ENCODE data around the gene CDH4. TPM values are rescaled to one million over a fixed set of nuclear protein-coding genes. Genes with fewer than 3 reads are reported as not detected.

Gene CDH4
- total and polyA plus RNA-seq, 2 donors (not counting 3 experiments of a cell fraction or from before 2014, with no cell fraction given), result 0.17 to 0.51 TPM

DNA sequence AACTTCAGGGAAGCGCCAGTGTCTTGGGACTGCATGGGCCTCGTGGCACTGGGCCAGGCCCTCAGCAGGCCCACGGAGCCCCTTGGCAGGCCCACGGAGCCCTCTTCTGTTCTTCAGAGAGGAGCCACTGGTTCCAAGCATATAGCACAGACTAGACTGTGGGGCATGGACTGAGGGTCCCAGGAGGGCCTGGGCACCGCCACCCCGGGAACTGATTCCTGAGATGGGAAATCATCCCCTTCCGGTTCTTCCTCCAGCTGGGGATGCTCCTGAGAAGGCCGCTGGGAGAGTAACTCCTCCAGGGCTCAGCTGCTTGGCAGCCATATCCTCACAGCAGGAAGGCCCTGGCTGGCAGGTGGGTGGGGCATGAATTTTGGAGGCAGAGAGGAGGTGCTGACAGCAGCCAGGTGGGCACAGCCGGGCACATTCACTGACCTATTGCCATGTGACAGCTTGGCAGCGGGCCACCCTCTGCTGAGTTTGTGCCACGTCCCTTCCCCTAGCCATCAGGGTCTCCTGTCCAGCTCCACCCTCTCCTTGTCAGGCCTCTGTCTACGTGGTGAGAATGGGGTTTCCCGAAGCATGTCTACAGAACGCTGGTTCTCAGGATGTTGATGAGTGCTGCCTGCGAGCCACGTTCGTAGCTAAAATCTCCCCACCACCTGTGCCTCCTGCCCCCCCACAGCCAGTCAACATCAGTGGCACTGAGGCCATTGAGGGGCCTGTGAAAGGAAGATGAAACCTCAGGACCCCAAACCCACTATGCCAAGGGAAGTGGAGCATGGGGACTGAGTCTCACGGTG, 661.6 kb downstream of the CDH4 start:
- Histone ChIP-seq H3K9me3 (replicated peaks; ENCODE audit: control insufficient read depth, insufficient read depth, low read length) (no peaks in the 10 kb centered on the region), H3K9ac (replicated peaks; ENCODE audit: extremely low read depth, insufficient read depth, low read length) (no peak overlapping the region), H4K20me1 (replicated peaks; ENCODE audit: control insufficient read depth, extremely low read depth, insufficient read depth, low read length) (no peaks in the 10 kb centered on the region), H3K79me2 (ENCODE audit: control insufficient read depth, insufficient read depth, low read length) (no peaks in the 10 kb centered on the region), H3K4me3 (replicated peaks in 1 of 3; ENCODE audit: insufficient read depth in 1 of 3, low read depth in 1 of 3, low read length in 3 of 3) (no peak overlapping the region), H3K4me2 (ENCODE audit: insufficient read depth, low read length) (no peak overlapping the region), H3K27me3 (ENCODE audit: control insufficient read depth in 2 of 2, insufficient read depth in 2 of 2, low read length in 2 of 2) (no peaks in the 10 kb centered on the region), H3K4me1 (ENCODE audit: control insufficient read depth, extremely low read depth, insufficient read depth, low read length) (no peaks in the 10 kb centered on the region), H3K36me3 (ENCODE audit: control insufficient read depth in 2 of 2, extremely low read depth in 1 of 2, insufficient read depth in 2 of 2, low read length in 2 of 2) (no peaks in the 10 kb centered on the region), H3K9me1 (replicated peaks; ENCODE audit: control insufficient read depth, extremely low read depth, insufficient read depth, low read length) (no peaks in the 10 kb centered on the region), H3K27ac (ENCODE audit: insufficient read depth, low read depth, low read length) (no peak overlapping the region), H2AFZ (ENCODE audit: low read depth, low read length) (no peak overlapping the region)
- no peak for DNase-seq (ENCODE audit: low read depth, low spot score)
- FAIRE-seq, result no peak
- ChIA-PET CTCF (no interaction called here), POLR2A (no interaction called here)
- intact Hi-C loops (cut with micrococcal nuclease) (no loop called here), dilution Hi-C loops (cut with MboI; ENCODE audit: extremely low pct_ligation_motif_present, low sequenced_read_pairs) (no loop called here)
- TF ChIP-seq MAX (IDR thresholded peaks at IDR 0.05; ENCODE audit: insufficient read depth, insufficient read length) (no peak), JUN (IDR thresholded peaks at IDR 0.05; ENCODE audit: borderline replicate concordance, insufficient read depth, insufficient read length, low read depth) (no peak), POLR2A (IDR thresholded peaks at IDR 0.05; ENCODE audit: low read depth, low read length) (no peak), EZH2 (IDR thresholded peaks at IDR 0.05; ENCODE audit: borderline replicate concordance, low read depth, low read length, severe bottlenecking) (no peak), POLR2AphosphoS5 (IDR thresholded peaks at IDR 0.05; ENCODE audit: insufficient read depth, low read depth, low read length) (no peak), GATA2 (IDR thresholded peaks at IDR 0.05; ENCODE audit: insufficient read depth, insufficient read length, low read depth, low read length) (no peak), MYC (IDR thresholded peaks at IDR 0.05; ENCODE audit: low read depth, low read length) (no peak), FOS (IDR thresholded peaks at IDR 0.05; ENCODE audit: borderline replicate concordance, insufficient read depth, low read length) (no peak)
- TF ChIP-seq, protein P1, sequence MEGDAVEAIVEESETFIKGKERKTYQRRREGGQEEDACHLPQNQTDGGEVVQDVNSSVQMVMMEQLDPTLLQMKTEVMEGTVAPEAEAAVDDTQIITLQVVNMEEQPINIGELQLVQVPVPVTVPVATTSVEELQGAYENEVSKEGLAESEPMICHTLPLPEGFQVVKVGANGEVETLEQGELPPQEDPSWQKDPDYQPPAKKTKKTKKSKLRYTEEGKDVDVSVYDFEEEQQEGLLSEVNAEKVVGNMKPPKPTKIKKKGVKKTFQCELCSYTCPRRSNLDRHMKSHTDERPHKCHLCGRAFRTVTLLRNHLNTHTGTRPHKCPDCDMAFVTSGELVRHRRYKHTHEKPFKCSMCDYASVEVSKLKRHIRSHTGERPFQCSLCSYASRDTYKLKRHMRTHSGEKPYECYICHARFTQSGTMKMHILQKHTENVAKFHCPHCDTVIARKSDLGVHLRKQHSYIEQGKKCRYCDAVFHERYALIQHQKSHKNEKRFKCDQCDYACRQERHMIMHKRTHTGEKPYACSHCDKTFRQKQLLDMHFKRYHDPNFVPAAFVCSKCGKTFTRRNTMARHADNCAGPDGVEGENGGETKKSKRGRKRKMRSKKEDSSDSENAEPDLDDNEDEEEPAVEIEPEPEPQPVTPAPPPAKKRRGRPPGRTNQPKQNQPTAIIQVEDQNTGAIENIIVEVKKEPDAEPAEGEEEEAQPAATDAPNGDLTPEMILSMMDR (IDR thresholded peaks at IDR 0.05; ENCODE audit: extremely low read depth in 1 of 2, insufficient read depth in 1 of 2, low read depth in 1 of 2, low read length in 2 of 2), result no peak
- BruUV-seq (replicated peaks), result no TSS peak

All from endothelial cell of umbilical vein (primary cell).